Measurements from ENCODE around the gene ARMCX1. TPM values are rescaled to one million over a fixed set of nuclear protein-coding genes. Genes with fewer than 3 reads are reported as not detected.
"Not testable (repeated sequence)": the region's sequence is repeated elsewhere in the genome, so short reads cannot be mapped to it uniquely, and the experiment has no call there.

The ARMCX1 gene
- 1 to 10 TPM; 4.0 to 5.5 TPM for polyA plus RNA-seq

DNA sequence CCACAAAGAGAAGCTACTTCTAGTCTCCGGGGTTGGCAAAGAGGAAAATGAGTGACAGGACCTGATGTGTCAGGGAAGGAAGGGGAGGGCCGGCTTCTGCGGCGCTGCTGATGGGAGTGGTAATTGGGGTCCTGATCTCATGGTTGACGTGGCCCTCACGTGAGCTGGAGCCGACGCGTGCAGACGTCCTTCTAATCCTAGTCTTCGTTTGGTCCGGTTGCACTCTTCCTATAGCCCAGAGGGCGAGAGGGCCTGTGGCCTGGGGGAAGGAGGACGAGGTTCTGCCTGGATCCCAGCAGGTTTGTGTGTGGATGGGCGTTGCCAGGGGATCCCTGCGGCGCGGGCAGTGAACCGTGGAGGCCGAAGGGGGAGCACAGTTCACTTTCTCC, at the start of gene ARMCX1:
TSS of gene ARMCX1 (plus strand) at position 186 of the 389 bp plus-strand sequence. CDS start 2,384 bp downstream, outside the sequence.
- WGBS, 2 donors = 0 to 24% methylated on average over 20 of the region's 20 CpGs
- Histone ChIP-seq H3K36me3 (ENCODE audit: control insufficient read depth in 2 of 2, insufficient read depth in 2 of 2, low read length in 1 of 2) (no peaks in the 10 kb centered on the region), H3K4me3 (ENCODE audit: low read depth in 1 of 2, low read length in 2 of 2) (peak within 1 kb of the TSS; percentile 51 to 61)

DNA sequence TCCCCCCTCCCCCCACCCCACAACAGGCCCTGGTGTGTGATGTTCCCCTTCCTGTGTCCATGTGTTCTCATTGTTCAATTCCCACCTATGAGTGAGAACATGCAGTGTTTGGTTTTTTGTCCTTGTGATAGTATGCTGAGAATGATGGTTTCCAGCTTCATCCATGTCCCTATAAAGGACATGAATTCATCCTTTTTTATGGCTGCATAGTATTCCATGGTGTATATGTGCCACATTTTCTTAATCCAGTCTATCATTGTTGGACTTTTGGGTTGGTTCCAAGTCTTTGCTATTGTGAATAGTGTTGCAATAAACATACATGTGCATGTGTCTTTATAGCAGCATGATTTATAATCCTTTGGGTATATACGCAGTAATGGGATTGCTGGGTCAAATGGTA, 47.4 kb upstream of the ARMCX1 start:
- H3K27me3 ChIP-seq (ENCODE audit: control insufficient read depth in 1 of 2, insufficient read depth in 2 of 2, low read length in 2 of 2) = not testable (repeated sequence)

More for the DNA sequence above, at the start of gene ARMCX1:
- Histone ChIP-seq H3K27ac (ENCODE audit: low read depth in 2 of 2, low read length in 1 of 2) (peak within 1 kb of the TSS; percentile 67), H3K4me1 (ENCODE audit: control insufficient read depth in 2 of 2, insufficient read depth in 2 of 2, low read length in 1 of 2) (peaks cover 0 to 2% of the 10 kb centered on the region in 2 donors), H3K9me3 (ENCODE audit: control insufficient read depth in 2 of 2, insufficient read depth in 1 of 2, low read depth in 1 of 2, low read length in 1 of 2) (no peaks in the 10 kb centered on the region), H3K27me3 (ENCODE audit: control insufficient read depth in 1 of 2, insufficient read depth in 2 of 2, low read length in 2 of 2) (no peaks in the 10 kb centered on the region)

DNA sequence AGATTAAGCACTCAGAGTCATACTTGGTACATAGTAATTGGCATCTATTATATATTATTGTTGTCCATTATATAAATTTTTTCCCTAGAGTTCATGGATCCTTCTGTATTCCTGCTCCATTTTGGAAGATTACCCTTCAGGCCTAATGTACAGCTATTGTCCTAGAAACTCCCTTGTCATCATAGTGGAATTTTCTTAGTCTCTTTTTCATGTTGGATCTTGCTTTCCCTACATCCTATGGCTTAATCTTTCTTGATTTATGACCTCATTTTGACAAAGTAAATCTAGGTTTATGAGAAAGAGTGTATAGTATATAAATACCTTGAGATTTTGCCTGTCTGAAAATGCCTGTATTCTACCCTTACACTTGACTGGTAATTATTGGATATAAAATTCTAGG, 43.0 kb upstream of the ARMCX1 start:
- H3K27ac ChIP-seq (ENCODE audit: low read depth in 2 of 2, low read length in 1 of 2) = no peak overlapping the region
- H3K4me1 ChIP-seq (ENCODE audit: control insufficient read depth in 2 of 2, insufficient read depth in 2 of 2, low read length in 1 of 2) = no peaks in the 10 kb centered on the region
- no peaks in the 10 kb centered on the region for H3K27me3 ChIP-seq (ENCODE audit: control insufficient read depth in 1 of 2, insufficient read depth in 2 of 2, low read length in 2 of 2)
- H3K36me3 ChIP-seq (ENCODE audit: control insufficient read depth in 2 of 2, insufficient read depth in 2 of 2, low read length in 1 of 2) = no peaks in the 10 kb centered on the region
- no peak overlapping the region for H3K4me3 ChIP-seq (ENCODE audit: low read depth in 1 of 2, low read length in 2 of 2)
- H3K9me3 ChIP-seq (ENCODE audit: control insufficient read depth in 2 of 2, insufficient read depth in 1 of 2, low read depth in 1 of 2, low read length in 1 of 2) = no peaks in the 10 kb centered on the region

More for the DNA sequence above, 47.4 kb upstream of the ARMCX1 start:
- 100% methylated on average over 1 of the region's 1 CpG for WGBS, 2 donors
- not testable (repeated sequence) for H3K4me1 ChIP-seq (ENCODE audit: control insufficient read depth in 2 of 2, insufficient read depth in 2 of 2, low read length in 1 of 2); H3K9me3 ChIP-seq (ENCODE audit: control insufficient read depth in 2 of 2, insufficient read depth in 1 of 2, low read depth in 1 of 2, low read length in 1 of 2); H3K36me3 ChIP-seq (ENCODE audit: control insufficient read depth in 2 of 2, insufficient read depth in 2 of 2, low read length in 1 of 2); H3K4me3 ChIP-seq (ENCODE audit: low read depth in 1 of 2, low read length in 2 of 2); H3K27ac ChIP-seq (ENCODE audit: low read depth in 2 of 2, low read length in 1 of 2)

DNA sequence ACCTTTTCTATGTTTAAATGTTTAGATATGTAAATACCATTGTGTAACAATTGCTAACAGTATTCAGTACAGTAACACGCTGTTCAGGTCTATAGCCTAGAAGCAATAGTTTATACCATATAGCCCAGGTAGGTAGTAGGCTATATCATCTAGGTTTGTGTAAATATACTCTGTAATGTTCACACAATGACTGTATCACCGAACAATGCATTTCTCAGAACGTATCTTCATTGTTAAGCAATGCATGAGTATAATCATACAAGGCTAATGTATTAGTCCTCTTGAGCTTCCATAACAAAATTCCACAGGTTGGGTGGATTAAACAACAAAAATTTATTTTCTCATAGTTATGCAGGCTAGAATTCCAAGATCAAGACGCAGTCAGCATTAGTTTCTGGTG, 42.4 kb upstream of the ARMCX1 start:
- no peaks in the 10 kb centered on the region for H3K4me1 ChIP-seq (ENCODE audit: control insufficient read depth in 2 of 2, insufficient read depth in 2 of 2, low read length in 1 of 2)
- no peak overlapping the region for H3K27ac ChIP-seq (ENCODE audit: low read depth in 2 of 2, low read length in 1 of 2)
- H3K9me3 ChIP-seq (ENCODE audit: control insufficient read depth in 2 of 2, insufficient read depth in 1 of 2, low read depth in 1 of 2, low read length in 1 of 2) = no peaks in the 10 kb centered on the region
- no peak overlapping the region for H3K4me3 ChIP-seq (ENCODE audit: low read depth in 1 of 2, low read length in 2 of 2)
- WGBS, 2 donors = 85 to 95% methylated on average over 4 of the region's 4 CpGs
- H3K36me3 ChIP-seq (ENCODE audit: control insufficient read depth in 2 of 2, insufficient read depth in 2 of 2, low read length in 1 of 2) = no peaks in the 10 kb centered on the region
- H3K27me3 ChIP-seq (ENCODE audit: control insufficient read depth in 1 of 2, insufficient read depth in 2 of 2, low read length in 2 of 2) = no peaks in the 10 kb centered on the region

DNA sequence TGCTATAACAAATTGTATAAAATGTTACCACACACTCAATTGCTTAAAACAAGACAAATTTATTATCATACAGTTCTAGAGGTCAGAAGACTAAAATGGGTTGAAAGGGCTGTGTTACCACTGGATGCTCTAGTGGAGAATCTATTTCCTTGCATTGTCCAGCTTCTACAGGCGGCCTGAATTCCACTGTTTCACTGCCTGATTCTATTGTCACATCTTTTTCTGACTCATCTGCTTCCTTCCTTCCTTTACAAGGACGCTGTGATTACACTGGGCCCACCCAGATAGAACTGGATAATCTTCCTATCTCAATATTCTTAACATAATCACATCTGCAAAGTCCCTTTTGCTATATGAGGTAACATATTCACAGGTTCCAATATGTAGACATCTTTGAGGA, 19.4 kb upstream of the ARMCX1 start:
- Histone ChIP-seq H3K4me3 (ENCODE audit: low read depth in 1 of 2, low read length in 2 of 2) (no peak overlapping the region), H3K27ac (ENCODE audit: low read depth in 2 of 2, low read length in 1 of 2) (no peak overlapping the region), H3K27me3 (ENCODE audit: control insufficient read depth in 1 of 2, insufficient read depth in 2 of 2, low read length in 2 of 2) (no peaks in the 10 kb centered on the region), H3K4me1 (ENCODE audit: control insufficient read depth in 2 of 2, insufficient read depth in 2 of 2, low read length in 1 of 2) (no peaks in the 10 kb centered on the region), H3K9me3 (ENCODE audit: control insufficient read depth in 2 of 2, insufficient read depth in 1 of 2, low read depth in 1 of 2, low read length in 1 of 2) (no peaks in the 10 kb centered on the region), H3K36me3 (ENCODE audit: control insufficient read depth in 2 of 2, insufficient read depth in 2 of 2, low read length in 1 of 2) (no peaks in the 10 kb centered on the region)
- 27 to 73% methylated on average over 2 of the region's 2 CpGs for WGBS, 2 donors

DNA sequence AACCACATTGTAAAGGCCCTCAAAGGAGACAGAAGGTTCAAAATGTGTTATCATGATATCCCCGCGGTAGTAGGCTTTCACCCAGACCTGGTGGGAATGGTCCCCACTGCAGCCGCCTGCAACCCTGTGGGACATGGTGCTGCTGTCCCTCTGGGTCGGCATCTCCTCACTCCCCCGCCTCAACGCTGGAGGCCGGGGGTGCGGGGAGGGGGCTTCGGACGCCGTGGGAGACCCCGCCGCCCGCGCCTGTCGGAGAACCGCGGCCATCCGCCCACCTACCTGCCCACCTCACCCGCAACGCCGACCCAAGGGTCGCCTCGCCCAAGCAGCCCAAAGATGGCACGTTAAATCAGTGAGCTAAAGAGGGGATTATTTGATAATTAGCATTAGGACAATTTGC, 11.2 kb upstream of the ARMCX1 start:
- Histone ChIP-seq H3K27ac (ENCODE audit: low read depth in 2 of 2, low read length in 1 of 2) (no peak overlapping the region), H3K4me3 (ENCODE audit: low read depth in 1 of 2, low read length in 2 of 2) (no peak overlapping the region)
- 79 to 96% methylated on average over 25 of the region's 25 CpGs for whole genome bisulfite sequencing, 2 donors

DNA sequence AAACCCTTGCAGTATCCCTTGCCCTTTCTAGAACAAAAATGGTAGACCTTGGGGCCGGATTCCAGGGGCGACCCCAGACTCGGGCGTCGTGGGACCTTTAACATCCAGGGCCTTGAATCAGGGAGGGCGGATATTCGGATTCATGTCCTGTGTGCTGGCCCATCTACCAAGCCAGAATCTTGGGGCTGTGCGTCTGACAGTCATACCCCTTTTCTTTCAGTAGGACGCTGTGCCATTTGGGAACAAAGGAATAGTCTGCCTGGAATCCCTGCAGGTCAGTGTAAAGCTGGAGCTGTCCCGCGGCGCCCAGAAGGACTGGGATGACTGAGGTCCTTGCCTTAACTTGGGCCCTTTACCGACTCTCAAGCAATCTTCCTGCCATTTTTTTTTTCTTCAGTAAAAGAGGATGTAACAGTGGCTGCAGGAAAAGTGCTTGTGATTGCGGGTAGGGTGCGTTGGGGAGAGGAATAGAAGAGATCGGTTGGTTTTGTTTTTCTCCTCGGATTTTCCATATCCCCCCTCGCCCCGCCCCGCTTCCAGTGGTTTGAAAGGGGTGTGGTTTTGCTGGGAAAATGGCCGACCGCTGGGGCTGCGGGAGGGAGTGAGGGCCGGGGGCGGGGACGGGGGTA, 518 bp downstream of the ARMCX1 start:
- Histone ChIP-seq H3K4me1 (ENCODE audit: control insufficient read depth in 2 of 2, insufficient read depth in 2 of 2, low read length in 1 of 2) (peaks cover 0 to 2% of the 10 kb centered on the region in 2 donors), H3K9me3 (ENCODE audit: control insufficient read depth in 2 of 2, insufficient read depth in 1 of 2, low read depth in 1 of 2, low read length in 1 of 2) (no peaks in the 10 kb centered on the region), H3K27ac (ENCODE audit: low read depth in 2 of 2, low read length in 1 of 2) (peak overlapping the region; percentile 67), H3K36me3 (ENCODE audit: control insufficient read depth in 2 of 2, insufficient read depth in 2 of 2, low read length in 1 of 2) (no peaks in the 10 kb centered on the region), H3K4me3 (ENCODE audit: low read depth in 1 of 2, low read length in 2 of 2) (peak overlapping the region; percentile 51 to 61), H3K27me3 (ENCODE audit: control insufficient read depth in 1 of 2, insufficient read depth in 2 of 2, low read length in 2 of 2) (no peaks in the 10 kb centered on the region)
- WGBS, 2 donors = 2 to 29% methylated on average over 26 of the region's 26 CpGs

More for the DNA sequence above, 11.2 kb upstream of the ARMCX1 start:
- Histone ChIP-seq H3K9me3 (ENCODE audit: control insufficient read depth in 2 of 2, insufficient read depth in 1 of 2, low read depth in 1 of 2, low read length in 1 of 2) (no peaks in the 10 kb centered on the region), H3K27me3 (ENCODE audit: control insufficient read depth in 1 of 2, insufficient read depth in 2 of 2, low read length in 2 of 2) (no peaks in the 10 kb centered on the region), H3K4me1 (ENCODE audit: control insufficient read depth in 2 of 2, insufficient read depth in 2 of 2, low read length in 1 of 2) (no peaks in the 10 kb centered on the region), H3K36me3 (ENCODE audit: control insufficient read depth in 2 of 2, insufficient read depth in 2 of 2, low read length in 1 of 2) (no peaks in the 10 kb centered on the region)

DNA sequence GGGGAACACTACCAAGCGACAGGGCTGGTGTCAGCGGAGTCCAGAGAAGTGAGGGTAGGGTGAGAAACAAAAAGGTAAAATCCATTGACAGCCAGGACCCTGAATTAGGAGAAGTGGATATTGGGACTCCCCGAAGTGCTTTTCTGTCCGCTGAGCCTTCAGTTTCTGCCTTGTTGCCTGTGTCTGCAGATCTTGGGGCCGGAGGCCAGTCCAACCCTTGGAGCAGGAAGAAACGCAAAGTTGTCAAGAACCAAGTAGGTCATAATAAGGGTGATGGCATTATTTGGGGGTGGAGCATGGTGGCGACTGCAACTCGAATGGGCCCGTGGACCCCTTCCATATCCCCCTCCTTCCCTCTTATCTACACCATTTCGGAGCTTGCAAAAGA, 1.0 kb downstream of the ARMCX1 start:
- H3K27me3 ChIP-seq (ENCODE audit: control insufficient read depth in 1 of 2, insufficient read depth in 2 of 2, low read length in 2 of 2) = no peaks in the 10 kb centered on the region
- peak overlapping the region; percentile 32 to 51 for H3K4me3 ChIP-seq (ENCODE audit: low read depth in 1 of 2, low read length in 2 of 2)
- WGBS, 2 donors = 19 to 43% methylated on average over 10 of the region's 10 CpGs
- H3K9me3 ChIP-seq (ENCODE audit: control insufficient read depth in 2 of 2, insufficient read depth in 1 of 2, low read depth in 1 of 2, low read length in 1 of 2) = no peaks in the 10 kb centered on the region
- no peak overlapping the region for H3K27ac ChIP-seq (ENCODE audit: low read depth in 2 of 2, low read length in 1 of 2)
- peaks cover 0 to 2% of the 10 kb centered on the region in 2 donors for H3K4me1 ChIP-seq (ENCODE audit: control insufficient read depth in 2 of 2, insufficient read depth in 2 of 2, low read length in 1 of 2)
- H3K36me3 ChIP-seq (ENCODE audit: control insufficient read depth in 2 of 2, insufficient read depth in 2 of 2, low read length in 1 of 2) = no peaks in the 10 kb centered on the region

DNA sequence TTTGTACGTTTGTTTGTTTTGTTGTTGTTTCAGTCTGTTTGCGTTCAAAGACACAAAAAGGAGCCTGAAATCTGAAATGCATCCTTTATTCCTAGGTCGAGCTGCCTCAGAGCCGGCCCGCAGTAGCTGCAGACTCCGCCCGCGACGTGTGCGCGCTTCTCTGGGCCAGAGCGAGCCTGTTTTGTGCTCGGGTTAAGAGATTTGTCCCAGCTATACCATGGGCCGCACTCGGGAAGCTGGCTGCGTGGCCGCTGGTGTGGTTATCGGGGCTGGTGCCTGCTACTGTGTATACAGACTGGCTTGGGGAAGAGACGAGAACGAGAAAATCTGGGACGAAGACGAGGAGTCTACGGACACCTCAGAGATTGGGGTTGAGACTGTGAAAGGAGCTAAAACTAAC, 2.4 kb downstream of the ARMCX1 start:
- no peaks in the 10 kb centered on the region for H3K9me3 ChIP-seq (ENCODE audit: control insufficient read depth in 2 of 2, insufficient read depth in 1 of 2, low read depth in 1 of 2, low read length in 1 of 2)
- no peaks in the 10 kb centered on the region for H3K36me3 ChIP-seq (ENCODE audit: control insufficient read depth in 2 of 2, insufficient read depth in 2 of 2, low read length in 1 of 2)
- H3K27me3 ChIP-seq (ENCODE audit: control insufficient read depth in 1 of 2, insufficient read depth in 2 of 2, low read length in 2 of 2) = no peaks in the 10 kb centered on the region
- H3K4me3 ChIP-seq (ENCODE audit: low read depth in 1 of 2, low read length in 2 of 2) = no peak overlapping the region
- H3K4me1 ChIP-seq (ENCODE audit: control insufficient read depth in 2 of 2, insufficient read depth in 2 of 2, low read length in 1 of 2) = peaks cover 0 to 2% of the 10 kb centered on the region in 2 donors
- H3K27ac ChIP-seq (ENCODE audit: low read depth in 2 of 2, low read length in 1 of 2) = no peak overlapping the region
- 85 to 94% methylated on average over 23 of the region's 23 CpGs for WGBS, 2 donors

DNA sequence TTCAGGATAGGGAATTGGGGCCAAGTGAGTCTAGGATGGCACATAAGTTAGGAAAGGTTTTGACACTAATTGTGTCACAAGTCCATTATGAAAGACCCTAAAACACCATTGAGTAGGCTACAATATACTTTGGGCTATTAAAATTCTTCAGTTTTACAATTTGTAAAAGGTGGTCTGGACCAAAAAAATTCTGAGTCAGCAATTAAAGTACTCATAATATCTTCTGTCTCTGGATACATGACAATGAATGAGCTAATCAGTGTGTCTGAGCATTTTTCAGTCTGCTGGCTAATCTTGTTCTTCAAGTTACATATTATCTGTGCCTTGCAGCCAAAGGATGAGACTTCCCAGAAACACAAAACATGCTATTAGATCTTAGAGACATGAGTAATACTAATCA, 14.3 kb downstream of the ARMCX1 start:
- Histone ChIP-seq H3K4me3 (ENCODE audit: low read depth in 1 of 2, low read length in 2 of 2) (no peak overlapping the region), H3K9me3 (ENCODE audit: control insufficient read depth in 2 of 2, insufficient read depth in 1 of 2, low read depth in 1 of 2, low read length in 1 of 2) (no peaks in the 10 kb centered on the region), H3K4me1 (ENCODE audit: control insufficient read depth in 2 of 2, insufficient read depth in 2 of 2, low read length in 1 of 2) (no peaks in the 10 kb centered on the region), H3K36me3 (ENCODE audit: control insufficient read depth in 2 of 2, insufficient read depth in 2 of 2, low read length in 1 of 2) (no peaks in the 10 kb centered on the region), H3K27me3 (ENCODE audit: control insufficient read depth in 1 of 2, insufficient read depth in 2 of 2, low read length in 2 of 2) (no peaks in the 10 kb centered on the region), H3K27ac (ENCODE audit: low read depth in 2 of 2, low read length in 1 of 2) (no peak overlapping the region)
